ENCODE data around the gene NR6A1. TPM values are rescaled to one million over a fixed set of nuclear protein-coding genes. Genes with fewer than 3 reads are reported as not detected.

NR6A1 gene
- polyA plus RNA-seq, 2 of the 4 experiments (the other 2 are of a cell fraction): 1.7 to 3.3 TPM

DNA sequence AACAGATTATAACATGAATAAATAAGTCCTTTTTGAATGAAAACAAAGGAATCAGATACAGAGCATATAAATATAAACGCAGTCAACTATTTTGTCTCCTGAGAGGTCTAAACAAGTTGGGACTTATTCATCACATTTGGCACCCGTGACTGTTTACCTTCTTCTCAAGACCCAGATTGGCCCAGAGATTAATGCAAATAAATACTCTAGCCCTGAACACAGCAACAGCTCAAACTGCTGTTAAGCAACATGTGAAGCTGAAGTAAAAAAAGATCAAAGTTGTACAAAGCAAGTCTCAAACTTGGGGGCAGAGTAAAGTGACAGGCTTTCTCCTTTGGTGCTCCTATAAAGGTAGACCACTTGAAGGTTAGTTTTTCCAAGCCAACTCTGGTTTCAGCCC, 168.9 kb downstream of the NR6A1 start:
- DNase-seq (ENCODE audit: low read depth in 1 of 2, low spot score in 1 of 2) (peak in 1 of 2 experiments; percentile 23), ATAC-seq (no peak), FAIRE-seq (no peak)
- no peaks in the 10 kb centered on the region for H3K9me3 ChIP-seq
- POLR2A ChIA-PET: no interaction called here
- peaks cover 9% of the 10 kb centered on the region; the same call in 2 of the 3 replicates for H3K4me1 ChIP-seq
- no peak overlapping the region for H3K4me2 ChIP-seq
- H3K4me3 ChIP-seq: no peak overlapping the region
- no peak overlapping the region for H3K27ac ChIP-seq
- WGBS (ENCODE audit: missing lambda C conversion rate): 43% methylated on average over 2 of the region's 2 CpGs
- TF ChIP-seq, protein P1, sequence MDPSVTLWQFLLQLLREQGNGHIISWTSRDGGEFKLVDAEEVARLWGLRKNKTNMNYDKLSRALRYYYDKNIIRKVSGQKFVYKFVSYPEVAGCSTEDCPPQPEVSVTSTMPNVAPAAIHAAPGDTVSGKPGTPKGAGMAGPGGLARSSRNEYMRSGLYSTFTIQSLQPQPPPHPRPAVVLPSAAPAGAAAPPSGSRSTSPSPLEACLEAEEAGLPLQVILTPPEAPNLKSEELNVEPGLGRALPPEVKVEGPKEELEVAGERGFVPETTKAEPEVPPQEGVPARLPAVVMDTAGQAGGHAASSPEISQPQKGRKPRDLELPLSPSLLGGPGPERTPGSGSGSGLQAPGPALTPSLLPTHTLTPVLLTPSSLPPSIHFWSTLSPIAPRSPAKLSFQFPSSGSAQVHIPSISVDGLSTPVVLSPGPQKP (IDR thresholded peaks at IDR 0.05; ENCODE audit: low read depth, low read length): no peak
- TF ChIP-seq CHD2 (IDR thresholded peaks at IDR 0.05; ENCODE audit: low read length, partially characterized antibody) (no peak), KDM1A (IDR thresholded peaks at IDR 0.05; ENCODE audit: low read depth) (no peak), RCOR1 (IDR thresholded peaks at IDR 0.05; ENCODE audit: low read depth, low read length) (no peak), CBX2 (IDR thresholded peaks at IDR 0.05; ENCODE audit: borderline replicate concordance, low read depth) (no peak), SMC3 (IDR thresholded peaks at IDR 0.05) (no peak), NR3C1 (IDR thresholded peaks at IDR 0.05) (no peak), ZNF302 (CRISPR knock-in tag; IDR thresholded peaks at IDR 0.05) (no peak), FOSL2 (IDR thresholded peaks at IDR 0.05) (no peak), FOSL2 (CRISPR knock-in tag; IDR thresholded peaks at IDR 0.05) (no peak), FOXS1 (CRISPR knock-in tag; IDR thresholded peaks at IDR 0.05) (no peak), NPAS2 (CRISPR knock-in tag; IDR thresholded peaks at IDR 0.05; ENCODE audit: borderline replicate concordance) (no peak), TFCP2L1 (CRISPR knock-in tag; IDR thresholded peaks at IDR 0.05) (no peak), PHF8 (IDR thresholded peaks at IDR 0.05; ENCODE audit: borderline replicate concordance, low read depth) (no peak), ZC3H11A (IDR thresholded peaks at IDR 0.05) (no peak), RNF2 (IDR thresholded peaks at IDR 0.05; ENCODE audit: borderline replicate concordance, low read depth) (no peak), JUNB (IDR thresholded peaks at IDR 0.05) (no peak)
- TF ChIP-seq, protein P2, sequence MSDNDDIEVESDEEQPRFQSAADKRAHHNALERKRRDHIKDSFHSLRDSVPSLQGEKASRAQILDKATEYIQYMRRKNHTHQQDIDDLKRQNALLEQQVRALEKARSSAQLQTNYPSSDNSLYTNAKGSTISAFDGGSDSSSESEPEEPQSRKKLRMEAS (IDR thresholded peaks at IDR 0.05): no peak
- TF ChIP-seq, protein P3, sequence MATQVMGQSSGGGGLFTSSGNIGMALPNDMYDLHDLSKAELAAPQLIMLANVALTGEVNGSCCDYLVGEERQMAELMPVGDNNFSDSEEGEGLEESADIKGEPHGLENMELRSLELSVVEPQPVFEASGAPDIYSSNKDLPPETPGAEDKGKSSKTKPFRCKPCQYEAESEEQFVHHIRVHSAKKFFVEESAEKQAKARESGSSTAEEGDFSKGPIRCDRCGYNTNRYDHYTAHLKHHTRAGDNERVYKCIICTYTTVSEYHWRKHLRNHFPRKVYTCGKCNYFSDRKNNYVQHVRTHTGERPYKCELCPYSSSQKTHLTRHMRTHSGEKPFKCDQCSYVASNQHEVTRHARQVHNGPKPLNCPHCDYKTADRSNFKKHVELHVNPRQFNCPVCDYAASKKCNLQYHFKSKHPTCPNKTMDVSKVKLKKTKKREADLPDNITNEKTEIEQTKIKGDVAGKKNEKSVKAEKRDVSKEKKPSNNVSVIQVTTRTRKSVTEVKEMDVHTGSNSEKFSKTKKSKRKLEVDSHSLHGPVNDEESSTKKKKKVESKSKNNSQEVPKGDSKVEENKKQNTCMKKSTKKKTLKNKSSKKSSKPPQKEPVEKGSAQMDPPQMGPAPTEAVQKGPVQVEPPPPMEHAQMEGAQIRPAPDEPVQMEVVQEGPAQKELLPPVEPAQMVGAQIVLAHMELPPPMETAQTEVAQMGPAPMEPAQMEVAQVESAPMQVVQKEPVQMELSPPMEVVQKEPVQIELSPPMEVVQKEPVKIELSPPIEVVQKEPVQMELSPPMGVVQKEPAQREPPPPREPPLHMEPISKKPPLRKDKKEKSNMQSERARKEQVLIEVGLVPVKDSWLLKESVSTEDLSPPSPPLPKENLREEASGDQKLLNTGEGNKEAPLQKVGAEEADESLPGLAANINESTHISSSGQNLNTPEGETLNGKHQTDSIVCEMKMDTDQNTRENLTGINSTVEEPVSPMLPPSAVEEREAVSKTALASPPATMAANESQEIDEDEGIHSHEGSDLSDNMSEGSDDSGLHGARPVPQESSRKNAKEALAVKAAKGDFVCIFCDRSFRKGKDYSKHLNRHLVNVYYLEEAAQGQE (IDR thresholded peaks at IDR 0.05): no peak
- TF ChIP-seq, protein P4, sequence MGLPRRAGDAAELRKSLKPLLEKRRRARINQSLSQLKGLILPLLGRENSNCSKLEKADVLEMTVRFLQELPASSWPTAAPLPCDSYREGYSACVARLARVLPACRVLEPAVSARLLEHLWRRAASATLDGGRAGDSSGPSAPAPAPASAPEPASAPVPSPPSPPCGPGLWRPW (IDR thresholded peaks at IDR 0.05): no peak
- TF ChIP-seq, protein P5, sequence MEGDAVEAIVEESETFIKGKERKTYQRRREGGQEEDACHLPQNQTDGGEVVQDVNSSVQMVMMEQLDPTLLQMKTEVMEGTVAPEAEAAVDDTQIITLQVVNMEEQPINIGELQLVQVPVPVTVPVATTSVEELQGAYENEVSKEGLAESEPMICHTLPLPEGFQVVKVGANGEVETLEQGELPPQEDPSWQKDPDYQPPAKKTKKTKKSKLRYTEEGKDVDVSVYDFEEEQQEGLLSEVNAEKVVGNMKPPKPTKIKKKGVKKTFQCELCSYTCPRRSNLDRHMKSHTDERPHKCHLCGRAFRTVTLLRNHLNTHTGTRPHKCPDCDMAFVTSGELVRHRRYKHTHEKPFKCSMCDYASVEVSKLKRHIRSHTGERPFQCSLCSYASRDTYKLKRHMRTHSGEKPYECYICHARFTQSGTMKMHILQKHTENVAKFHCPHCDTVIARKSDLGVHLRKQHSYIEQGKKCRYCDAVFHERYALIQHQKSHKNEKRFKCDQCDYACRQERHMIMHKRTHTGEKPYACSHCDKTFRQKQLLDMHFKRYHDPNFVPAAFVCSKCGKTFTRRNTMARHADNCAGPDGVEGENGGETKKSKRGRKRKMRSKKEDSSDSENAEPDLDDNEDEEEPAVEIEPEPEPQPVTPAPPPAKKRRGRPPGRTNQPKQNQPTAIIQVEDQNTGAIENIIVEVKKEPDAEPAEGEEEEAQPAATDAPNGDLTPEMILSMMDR (IDR thresholded peaks at IDR 0.05): no peak
- CTCF ChIA-PET: interaction anchor here (1.0 to 9.6 kb wide), 3 partner anchors 9 to 109 kb away, joined by 3 to 63 read pairs (median 3); no protein-coding TSS in a partner anchor

DNA sequence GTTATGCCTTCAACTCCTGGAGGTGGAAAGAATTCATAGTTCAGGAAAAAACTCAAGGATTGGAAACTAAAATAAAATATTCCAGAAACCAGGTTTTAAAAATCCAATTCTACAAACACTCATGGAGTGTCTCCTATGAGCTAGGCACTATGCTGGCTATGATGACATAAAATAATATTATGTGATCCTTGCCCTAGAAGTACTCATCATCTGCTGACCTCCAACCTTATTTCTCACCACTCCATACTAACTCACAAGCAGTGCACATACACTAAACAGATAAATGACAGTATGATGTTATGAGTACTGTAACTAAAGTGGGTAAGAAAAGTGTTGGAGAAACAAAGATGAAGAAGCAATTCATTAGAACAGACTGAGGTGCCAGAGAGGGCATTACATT, 170.7 kb downstream of the NR6A1 start:
- Histone ChIP-seq H3K4me1 (peaks cover 22% of the 10 kb centered on the region; the same call in 2 of the 3 replicates), H3K9me3 (no peaks in the 10 kb centered on the region), H3K27ac (no peak overlapping the region), H3K4me2 (no peak overlapping the region), H3K4me3 (no peak overlapping the region)
- DNase-seq (ENCODE audit: low read depth in 1 of 2, low spot score in 1 of 2): no peak
- POLR2A ChIA-PET: no interaction called here
- CTCF ChIA-PET: interaction anchor here (9.6 kb wide), 1 partner anchor 17 kb away, joined by 63 read pairs; no protein-coding TSS in a partner anchor
- FAIRE-seq: no peak
- no peak for ATAC-seq
- TF ChIP-seq, protein P4 (IDR thresholded peaks at IDR 0.05): no peak
- no peak for TF ChIP-seq FOSL2 (IDR thresholded peaks at IDR 0.05)
- no peak for TF ChIP-seq FOSL2 (CRISPR knock-in tag; IDR thresholded peaks at IDR 0.05)
- no peak for TF ChIP-seq ZNF302 (CRISPR knock-in tag; IDR thresholded peaks at IDR 0.05)
- TF ChIP-seq, protein P6, sequence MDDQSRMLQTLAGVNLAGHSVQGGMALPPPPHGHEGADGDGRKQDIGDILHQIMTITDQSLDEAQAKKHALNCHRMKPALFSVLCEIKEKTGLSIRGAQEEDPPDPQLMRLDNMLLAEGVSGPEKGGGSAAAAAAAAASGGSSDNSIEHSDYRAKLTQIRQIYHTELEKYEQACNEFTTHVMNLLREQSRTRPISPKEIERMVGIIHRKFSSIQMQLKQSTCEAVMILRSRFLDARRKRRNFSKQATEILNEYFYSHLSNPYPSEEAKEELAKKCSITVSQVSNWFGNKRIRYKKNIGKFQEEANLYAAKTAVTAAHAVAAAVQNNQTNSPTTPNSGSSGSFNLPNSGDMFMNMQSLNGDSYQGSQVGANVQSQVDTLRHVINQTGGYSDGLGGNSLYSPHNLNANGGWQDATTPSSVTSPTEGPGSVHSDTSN (IDR thresholded peaks at IDR 0.05): no peak
- TF ChIP-seq, protein P7, sequence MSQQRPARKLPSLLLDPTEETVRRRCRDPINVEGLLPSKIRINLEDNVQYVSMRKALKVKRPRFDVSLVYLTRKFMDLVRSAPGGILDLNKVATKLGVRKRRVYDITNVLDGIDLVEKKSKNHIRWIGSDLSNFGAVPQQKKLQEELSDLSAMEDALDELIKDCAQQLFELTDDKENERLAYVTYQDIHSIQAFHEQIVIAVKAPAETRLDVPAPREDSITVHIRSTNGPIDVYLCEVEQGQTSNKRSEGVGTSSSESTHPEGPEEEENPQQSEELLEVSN (IDR thresholded peaks at IDR 0.05; ENCODE audit: borderline replicate concordance, low read depth): no peak
- TF ChIP-seq PHF8 (IDR thresholded peaks at IDR 0.05; ENCODE audit: borderline replicate concordance, low read depth): no peak
- TF ChIP-seq, protein P3 (IDR thresholded peaks at IDR 0.05): no peak

Measured in A549 (cell line).